HepG2 (cell line): Measurements from ENCODE around the gene MAPK1.
"Not testable (repeated sequence)": the region's sequence is repeated elsewhere in the genome, so short reads cannot be mapped to it uniquely, and the experiment has no call there.

Experiments
- ARNT ChIP-seq: fragments of 450-650 bp; IDR thresholded peaks from 2 replicates; pipeline ENCODE4 v1.6.1; 2017
- BATF2 ChIP-seq: sonication (generic); formaldehyde crosslinking; IDR thresholded peaks from 2 replicates; pipeline ENCODE4 v1.8.0; 2022; ENCODE audit warnings: mild to moderate bottlenecking, missing genetic modification reagents, moderate library complexity
- CCDC6 ChIP-seq: sonication (generic); formaldehyde crosslinking; IDR thresholded peaks from 2 replicates; pipeline ENCODE4 v1.8.1; 2022; ENCODE audit warnings: mild to moderate bottlenecking, missing genetic modification reagents, moderate library complexity
- PRDM10 ChIP-seq: sonication (generic); formaldehyde crosslinking; IDR thresholded peaks from 2 replicates; pipeline ENCODE4 v1.4.0; 2020; ENCODE audit warnings: low read depth, missing genetic modification reagents
- RAD51 ChIP-seq: fragments of 450-650 bp; IDR thresholded peaks from 2 replicates; pipeline ENCODE4 v1.6.1; 2016; ENCODE audit warnings: borderline replicate concordance
- SP2 ChIP-seq: sonication (generic); formaldehyde crosslinking; IDR thresholded peaks from 2 replicates; pipeline ENCODE4 v1.5.1; 2020; ENCODE audit warnings: mild to moderate bottlenecking, missing genetic modification reagents
- TSC22D2 ChIP-seq: sonication (generic); formaldehyde crosslinking; IDR thresholded peaks from 2 replicates; pipeline ENCODE4 v1.5.1; 2020; ENCODE audit warnings: missing genetic modification reagents, mild to moderate bottlenecking, borderline replicate concordance
- ZNF747 ChIP-seq: sonication (generic); formaldehyde crosslinking; IDR thresholded peaks from 2 replicates; pipeline ENCODE4 v1.8.1; 2023; ENCODE audit warnings: missing genetic modification reagents, mild to moderate bottlenecking, borderline replicate concordance

GRCh38 chr22:21793716-21794115 lies 73.7 kb downstream of the MAPK1 start:
- TF ChIP-seq BATF2 (CRISPR knock-in tag); TSC22D2 (CRISPR knock-in tag); PRDM10 (CRISPR knock-in tag); RAD51; SP2 (CRISPR knock-in tag); CCDC6 (CRISPR knock-in tag); ZNF747 (CRISPR knock-in tag); ARNT: not testable (repeated sequence)
